ENCODE results near the gene DGCR2.
"Not testable (repeated sequence)": the region's sequence is repeated elsewhere in the genome, so short reads cannot be mapped to it uniquely, and the experiment has no call there.

Gene DGCR2, protein sequence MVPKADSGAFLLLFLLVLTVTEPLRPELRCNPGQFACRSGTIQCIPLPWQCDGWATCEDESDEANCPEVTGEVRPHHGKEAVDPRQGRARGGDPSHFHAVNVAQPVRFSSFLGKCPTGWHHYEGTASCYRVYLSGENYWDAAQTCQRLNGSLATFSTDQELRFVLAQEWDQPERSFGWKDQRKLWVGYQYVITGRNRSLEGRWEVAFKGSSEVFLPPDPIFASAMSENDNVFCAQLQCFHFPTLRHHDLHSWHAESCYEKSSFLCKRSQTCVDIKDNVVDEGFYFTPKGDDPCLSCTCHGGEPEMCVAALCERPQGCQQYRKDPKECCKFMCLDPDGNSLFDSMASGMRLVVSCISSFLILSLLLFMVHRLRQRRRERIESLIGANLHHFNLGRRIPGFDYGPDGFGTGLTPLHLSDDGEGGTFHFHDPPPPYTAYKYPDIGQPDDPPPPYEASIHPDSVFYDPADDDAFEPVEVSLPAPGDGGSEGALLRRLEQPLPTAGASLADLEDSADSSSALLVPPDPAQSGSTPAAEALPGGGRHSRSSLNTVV

DNA sequence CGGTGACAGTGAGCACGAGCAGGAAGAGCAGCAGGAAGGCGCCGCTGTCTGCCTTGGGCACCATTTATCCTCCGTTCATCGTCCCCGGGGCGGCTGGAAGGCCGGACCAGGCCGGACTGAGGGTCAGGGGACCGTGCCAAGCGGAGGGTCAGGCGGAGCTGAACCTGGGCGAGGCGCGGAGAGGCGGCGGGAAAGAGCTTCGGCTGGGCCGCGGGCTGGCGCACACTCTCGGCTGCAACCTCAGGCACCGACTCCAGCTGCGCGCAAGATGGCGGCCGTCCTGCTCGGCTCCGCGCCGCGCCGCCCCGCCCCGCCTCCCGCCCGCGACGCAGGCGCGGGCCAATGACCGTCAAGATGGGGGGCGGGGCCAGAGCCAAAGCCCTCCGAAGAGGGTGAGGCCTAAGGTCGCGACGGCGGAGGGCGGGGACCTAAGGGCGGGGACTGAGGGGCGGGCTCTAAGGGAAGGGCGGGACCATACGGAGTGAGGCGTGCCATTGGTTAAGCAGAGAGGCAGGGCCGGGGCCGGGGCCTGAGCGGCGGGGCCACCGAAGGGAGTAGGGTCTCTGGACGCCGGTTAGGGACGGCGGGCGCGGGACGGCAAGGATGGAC, at the start of gene DGCR2:
TSS of gene DGCR2 (minus strand) at position 270 of the 609 bp plus-strand sequence. CDS start at position 64, 206 bp downstream.
- peak; percentile 96 for DNase-seq

DNA sequence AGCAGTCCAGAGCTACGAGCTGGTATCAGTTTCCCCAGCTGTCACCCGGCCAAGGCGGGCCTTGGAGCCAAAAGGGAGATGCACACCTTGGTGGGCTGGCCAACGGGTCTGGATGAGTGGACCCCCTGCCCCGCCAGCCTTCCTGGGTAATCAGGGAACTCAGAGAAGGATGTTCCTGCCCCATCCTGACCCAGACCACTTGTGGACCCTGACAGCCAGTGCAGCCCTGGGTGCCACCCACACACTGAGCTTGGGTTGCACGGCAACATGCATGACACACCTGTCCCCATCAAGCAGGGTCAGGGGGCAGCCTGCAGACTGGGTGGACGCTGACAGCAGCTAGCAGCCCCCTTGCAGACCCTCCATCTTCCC, 47.7 kb upstream of the DGCR2 start:
- no peak for DNase-seq

DNA sequence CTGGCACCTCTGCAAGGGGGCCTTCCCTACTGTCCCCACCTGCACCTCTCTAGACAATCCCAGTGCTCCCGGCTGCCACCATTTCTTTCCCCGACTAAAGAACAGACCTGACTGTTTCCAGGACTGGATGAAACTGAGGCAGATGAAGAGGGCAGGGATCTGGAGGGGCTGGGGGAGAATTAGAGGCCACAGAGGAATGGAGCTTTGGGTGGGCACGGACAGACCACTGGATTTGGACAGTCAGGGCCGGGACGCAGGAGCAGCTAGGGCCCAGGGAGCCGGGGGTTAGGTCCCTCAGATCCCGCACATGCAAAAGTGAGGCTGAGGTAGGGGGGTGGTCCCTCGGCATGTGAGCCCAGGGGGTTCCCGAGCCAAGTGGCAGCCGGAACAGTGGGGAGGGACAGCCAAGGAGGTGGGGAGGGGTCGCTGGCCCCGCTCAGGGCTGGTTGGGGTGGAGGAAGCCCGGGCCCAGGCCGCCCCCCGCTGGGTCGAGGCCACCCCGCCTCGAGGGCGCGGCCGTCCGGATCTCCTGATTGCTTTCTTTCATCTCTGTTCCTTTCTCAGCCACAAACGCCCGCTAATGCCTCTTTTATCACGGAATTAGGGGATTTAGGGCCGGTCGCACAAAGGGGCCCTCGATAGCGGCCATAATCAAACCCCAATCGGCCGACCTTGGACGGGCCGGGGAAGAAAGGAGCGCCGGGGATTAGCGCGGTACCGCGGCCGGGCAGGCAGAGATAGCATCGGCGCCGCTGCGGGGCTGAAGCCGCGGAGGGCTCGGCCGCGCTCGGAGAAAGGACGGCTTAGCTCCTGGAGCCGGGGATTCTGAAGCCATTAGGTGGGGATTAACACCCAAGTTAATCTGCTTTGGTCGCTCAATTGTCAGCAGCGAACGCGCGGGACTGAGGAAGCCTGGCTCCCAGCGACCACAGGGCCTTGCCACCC, 47.1 kb upstream of the DGCR2 start:
- no peak for DNase-seq

DNA sequence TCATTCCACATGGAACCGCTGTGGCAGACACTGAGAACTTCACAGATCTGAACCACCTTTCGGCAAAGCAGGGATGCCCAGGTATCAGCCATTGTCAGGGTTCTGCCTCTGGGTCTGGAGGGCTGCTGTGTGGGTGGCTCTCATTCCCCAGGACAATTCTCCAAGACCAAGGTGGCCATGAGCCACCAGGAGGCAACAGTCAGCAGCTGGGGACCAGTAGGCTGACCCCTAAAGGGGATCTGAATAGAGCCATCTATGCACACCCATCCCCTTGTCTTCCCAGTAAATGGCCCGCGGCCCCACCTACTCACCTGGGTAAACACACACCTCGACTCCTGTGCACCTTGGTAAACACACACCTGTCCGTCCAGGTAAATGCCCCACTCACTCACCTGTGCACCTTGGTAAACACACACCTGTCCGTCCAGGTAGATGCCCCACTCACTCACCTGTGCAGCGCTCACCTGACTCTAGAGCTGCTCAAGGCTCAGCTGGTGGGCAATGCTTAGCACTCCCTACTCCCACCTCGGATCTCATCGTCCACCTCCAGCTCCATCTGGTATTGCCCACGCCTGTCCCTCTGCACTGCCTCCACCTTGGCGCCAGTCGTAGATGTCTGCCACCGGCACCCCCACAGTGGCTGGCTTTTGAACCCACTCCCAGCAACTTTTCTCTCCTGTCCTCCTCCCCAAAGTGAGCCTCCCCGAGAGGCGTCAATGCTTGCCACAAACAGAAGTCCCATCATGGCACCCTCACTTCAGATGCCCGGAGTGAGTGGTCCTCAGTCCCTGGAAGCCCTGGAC, 46.1 kb upstream of the DGCR2 start:
- no peak for DNase-seq

DNA sequence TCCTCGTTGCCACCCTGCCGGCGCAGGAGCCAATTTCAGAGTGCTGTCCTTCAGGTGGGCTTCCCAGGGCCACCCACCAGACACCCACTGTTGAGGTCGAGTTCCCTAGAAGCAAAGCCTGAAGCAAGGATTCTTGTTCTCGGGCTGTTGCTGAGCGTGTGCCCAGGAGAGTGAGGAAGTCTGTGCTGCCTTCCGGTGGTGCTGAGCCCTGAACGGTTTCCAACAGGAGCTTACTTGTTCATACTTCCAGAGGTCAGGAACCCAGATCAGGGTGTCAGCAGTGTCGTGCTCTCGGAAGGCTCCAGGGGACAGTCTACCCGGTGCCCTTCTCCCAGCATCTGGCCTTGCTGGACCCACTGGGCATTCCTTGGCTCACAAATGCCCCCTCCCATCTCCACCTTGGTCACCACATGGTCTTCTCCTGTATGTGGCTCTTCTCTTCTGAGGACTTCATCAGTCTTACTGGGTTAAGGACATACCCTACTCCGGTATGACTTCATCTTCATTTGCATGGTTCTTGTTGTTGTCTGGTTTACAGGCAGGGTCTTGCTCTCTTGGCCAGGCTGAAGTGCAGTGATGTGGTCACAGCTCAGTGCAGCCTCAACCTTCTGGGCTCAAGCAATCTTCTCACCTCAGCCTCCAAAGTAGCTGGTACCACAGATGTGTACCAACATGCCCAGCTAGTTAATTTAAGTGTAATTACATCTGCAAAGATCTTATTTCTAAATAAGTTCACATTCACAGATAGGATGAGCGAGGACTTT, 45.1 kb upstream of the DGCR2 start:
- DNase-seq: no peak

DNA sequence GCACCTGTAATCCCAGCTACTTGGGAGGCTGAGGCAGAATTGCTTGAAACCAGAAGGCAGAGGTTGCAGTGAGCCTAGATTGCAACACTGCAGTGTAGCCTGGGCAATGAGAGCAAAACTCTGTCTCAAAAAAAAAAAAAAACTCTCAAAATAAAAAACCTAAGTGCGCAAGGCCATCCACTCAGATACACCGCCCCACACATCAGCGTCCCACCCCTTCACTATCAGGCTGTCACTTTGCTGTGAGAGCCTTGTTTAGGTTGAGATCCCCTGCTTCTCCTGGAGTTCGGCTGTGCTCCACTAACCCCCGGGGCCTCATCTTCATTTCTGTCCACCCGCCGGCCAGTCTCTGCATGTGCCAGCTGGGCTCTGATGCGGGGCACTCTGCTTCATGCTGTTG, 44.2 kb upstream of the DGCR2 start:
- no peak for DNase-seq

DNA sequence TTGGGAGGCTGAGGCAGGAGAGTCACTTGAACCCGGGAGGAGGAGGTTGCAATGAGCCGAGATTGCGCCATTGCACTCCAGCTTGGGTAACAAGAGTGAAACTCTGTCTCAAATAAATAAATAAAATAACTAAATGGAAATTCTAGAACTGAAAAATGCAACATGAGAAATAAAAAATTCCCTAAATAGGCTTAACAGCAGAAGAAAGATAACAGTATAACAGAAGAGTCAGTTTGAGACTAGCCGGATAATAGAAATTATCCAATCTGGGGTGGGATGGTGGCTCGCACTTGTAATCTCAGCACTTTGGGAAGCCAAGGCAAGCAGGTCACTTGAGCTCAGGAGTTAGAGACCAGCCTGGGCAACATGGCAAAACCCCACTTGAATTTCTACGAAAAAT, 42.2 kb upstream of the DGCR2 start:
- DNase-seq: no peak

DNA sequence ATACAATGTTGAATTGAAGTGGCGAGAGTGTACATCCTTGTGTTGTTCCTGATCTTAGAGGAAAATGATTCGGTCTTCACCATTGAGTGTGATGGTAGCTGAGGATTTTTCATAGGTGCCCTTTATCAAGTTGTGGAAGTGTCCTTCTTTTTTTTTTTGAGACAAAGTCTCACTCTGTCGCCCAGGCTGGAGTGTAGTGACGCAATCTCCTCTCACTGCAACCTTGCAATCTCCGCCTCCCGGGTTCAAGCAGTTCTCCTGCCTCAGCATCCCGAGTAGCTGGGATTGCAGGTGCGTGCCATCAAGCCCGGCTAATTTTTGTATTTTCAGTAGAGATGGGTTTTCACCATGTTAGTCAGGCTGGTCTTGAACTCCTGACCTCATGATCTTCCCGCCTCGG, 36.4 kb upstream of the DGCR2 start:
- DNase-seq: not testable (repeated sequence)

DNA sequence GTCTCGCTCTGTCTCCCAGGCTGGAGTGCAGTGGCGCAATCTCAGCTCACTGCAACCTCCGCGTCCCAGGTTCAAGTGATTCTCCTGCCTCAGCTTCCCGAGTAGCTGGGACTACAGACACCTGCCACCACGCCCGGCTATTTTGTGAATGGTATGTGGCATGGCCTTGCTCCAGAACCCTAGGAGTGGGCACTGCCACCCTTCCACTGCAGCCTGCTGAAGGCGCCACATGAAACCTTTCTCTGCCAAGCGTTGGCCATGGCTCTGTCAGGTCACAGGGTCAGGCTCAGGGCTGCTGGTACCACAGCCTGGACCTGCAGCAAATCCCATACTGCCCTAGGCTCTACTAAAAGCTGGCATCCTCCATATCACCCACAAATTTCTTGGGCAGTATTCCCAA, 33.9 kb upstream of the DGCR2 start:
- not testable (repeated sequence) for DNase-seq

DNA sequence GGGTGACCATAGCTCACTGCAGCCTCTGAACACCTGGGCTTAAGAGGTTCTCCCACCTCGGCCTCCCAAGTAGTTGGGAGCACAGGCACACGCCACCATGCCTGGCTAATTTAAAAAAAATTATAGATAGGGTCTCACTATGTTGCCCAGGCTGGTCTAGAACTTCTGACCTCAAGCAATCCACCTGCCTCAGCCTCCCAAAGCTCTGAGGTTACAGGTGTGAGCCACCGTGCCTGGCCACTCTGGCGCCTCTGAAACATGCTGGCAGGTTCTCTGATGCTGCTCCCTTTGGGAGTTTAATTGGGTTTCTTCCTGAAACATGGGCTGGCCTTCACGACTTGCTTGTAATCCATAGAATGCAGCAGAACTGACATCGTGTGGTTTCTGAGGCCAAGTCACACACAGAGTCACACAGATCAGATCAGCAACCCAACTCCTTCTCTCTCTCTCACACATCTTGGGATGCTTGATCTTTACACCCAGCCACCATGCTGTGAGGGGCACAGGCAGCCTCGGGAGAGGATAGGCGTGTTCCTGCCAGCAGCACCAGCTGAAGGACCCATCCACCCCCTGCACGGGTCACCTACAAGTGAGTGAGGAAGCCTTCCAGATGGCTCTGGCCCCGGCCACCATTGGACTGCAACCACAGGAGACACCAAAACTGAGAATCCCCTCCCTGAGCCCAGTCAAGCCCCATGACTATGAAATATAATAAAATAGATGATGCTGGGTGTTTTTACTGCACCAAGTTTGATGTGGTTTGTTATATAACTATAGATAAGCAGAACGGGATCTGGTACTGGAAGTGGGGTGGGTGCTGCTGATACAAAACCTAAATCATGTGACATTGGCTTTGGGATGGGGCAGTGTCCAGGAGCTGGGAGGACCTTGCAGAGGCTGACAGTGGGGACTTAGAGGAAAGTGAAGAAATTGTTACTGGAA, 31.0 kb upstream of the DGCR2 start:
- no peak for DNase-seq

DNA sequence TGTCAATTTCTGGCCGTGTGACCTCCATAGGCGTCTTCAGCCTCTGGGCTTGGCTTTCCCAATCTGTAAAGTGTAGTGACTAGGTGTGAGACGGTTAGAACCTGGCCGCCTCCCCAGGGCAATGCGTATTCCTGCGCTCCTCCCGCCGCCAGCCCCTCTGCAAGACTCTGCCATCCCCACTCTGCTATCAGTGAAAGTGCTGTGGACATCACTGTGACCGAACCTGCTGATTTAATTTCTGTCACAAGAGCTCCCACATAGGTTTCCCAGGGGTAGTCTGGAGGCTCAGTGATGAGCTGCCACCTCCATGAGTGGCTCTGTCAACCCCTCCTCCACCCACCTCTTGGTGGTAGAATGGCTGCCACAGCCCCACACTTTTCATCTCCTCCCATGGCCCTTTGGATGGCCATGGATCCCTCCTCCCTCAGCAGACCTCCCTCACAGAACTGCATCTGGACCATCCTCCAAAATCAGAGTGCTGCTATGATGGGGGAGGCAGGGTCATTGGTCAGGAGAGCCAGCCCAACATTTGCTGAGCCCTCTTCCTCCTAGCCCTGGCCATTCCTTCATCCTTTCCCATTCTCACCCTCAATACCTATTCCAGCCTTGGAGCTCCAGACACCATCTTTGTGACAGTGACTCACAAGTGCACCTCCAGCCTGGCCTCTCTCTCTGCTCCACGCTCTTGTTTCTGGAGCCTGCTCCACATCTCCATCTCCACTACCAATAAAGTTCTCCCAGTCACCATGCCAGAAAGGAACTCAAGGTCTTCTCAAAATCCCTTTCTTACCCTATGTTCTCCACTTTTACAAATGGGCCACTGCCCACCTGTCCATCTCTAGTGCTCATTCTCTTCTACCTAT, 29.3 kb upstream of the DGCR2 start:
- no peak for DNase-seq

DNA sequence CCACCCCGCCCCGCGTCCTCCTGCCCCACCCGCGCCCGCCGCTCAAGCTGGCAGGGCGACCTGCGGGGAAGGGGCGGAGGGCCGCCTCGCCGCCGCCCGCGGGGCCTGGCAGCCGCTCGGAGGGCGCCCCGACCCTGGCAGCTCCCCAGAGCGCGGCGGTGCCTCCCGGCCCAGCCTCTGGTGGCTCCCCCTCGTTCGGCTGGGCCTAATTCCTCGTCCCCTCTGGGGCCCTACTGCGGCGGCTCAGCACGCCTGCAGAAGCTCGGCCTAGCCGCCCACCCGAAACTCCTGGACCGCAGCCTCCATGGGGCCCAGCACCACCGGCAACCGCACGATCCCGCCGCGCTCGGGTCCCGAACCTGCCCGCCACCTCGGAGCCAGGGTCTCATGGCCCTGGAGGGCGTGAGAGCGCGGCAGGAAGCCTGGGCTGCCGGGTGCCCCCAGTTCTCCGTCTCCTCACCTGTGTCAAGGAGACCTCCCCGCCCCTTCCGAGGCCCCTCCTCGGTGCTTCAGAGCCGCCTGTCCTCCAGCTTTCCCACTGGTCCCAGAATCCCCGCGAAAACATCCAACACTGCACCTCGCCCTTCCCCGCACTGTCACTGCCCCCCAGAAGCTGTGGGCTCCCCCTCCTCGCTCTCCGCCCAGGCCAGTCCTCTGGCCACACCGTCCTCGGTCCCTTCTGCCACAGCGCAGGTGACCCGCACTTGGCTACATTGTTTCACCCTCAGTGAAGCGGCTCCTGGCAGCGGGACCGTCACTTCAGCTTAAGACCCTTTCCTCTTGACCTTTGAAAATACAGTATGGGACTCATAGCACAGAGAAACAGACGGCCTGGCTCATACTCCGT, 28.5 kb upstream of the DGCR2 start:
- DNase-seq: no peak

DNA sequence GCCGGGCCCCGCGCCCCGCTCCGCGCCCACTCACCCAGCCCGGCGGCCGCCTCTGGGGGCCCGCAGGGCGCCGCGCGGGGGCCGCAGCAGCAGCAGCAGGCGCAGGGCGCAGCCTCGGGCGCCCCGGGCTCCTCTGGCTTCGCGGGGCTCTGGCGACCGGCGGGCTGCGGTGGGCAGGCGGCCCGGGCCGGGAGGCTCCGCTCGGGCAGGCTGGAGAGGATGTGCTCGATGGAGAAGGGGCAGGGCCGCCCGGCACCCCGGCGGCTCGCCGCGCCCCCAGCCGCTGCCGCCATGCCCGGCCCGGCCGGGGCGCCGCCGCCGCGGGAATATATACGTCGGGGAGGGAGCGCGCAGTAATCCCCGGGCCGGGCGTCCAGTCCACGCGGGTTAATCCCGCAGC, 27.8 kb upstream of the DGCR2 start, which contains the start of gene GSC2:
TSS of gene GSC2 (minus strand) at position 302 of the 400 bp plus-strand sequence. CDS start at position 293, 9 bp downstream.
- DNase-seq: no peak

DNA sequence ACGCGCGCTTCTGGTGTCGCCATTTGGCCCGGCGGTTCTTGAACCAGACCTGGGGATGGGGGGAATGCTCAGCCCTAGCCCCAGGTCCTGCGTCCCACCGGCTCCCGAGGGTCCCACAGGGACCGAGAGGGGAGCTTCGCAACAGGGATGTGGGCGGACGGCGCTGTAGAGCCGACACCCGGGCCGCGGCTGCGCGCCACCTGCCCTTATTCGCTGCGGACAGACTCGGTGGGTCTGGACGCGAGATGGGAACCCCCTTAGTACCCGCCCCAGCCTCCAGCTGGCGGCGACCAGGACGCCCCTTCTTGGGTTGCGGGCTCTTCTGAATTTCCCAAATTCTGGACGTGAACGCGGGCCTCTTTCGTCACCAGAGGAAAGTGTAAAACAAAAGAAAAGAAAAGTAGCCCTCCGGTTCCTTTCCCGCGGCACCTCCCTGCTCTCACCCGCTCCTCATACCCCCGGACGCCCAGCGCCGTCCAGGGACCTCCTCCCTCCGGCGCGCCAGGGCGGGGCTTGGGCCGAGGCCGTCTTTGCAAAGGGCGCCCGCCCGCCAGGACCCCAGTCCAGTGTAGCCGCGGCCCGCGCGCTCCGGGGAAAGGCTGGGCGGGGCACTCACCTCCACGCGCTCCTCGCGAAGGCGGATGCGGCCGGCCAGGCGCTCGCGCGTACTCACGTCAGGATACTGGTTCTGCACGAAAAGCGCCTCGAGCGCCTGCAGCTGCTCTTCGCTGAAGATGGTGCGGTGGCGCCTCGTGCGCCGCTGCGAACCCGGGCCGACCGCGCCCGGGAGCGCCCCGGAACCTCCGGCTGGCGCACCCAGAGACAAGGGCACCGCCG, 27.1 kb upstream of the DGCR2 start:
- DNase-seq: peak; percentile 45

DNA sequence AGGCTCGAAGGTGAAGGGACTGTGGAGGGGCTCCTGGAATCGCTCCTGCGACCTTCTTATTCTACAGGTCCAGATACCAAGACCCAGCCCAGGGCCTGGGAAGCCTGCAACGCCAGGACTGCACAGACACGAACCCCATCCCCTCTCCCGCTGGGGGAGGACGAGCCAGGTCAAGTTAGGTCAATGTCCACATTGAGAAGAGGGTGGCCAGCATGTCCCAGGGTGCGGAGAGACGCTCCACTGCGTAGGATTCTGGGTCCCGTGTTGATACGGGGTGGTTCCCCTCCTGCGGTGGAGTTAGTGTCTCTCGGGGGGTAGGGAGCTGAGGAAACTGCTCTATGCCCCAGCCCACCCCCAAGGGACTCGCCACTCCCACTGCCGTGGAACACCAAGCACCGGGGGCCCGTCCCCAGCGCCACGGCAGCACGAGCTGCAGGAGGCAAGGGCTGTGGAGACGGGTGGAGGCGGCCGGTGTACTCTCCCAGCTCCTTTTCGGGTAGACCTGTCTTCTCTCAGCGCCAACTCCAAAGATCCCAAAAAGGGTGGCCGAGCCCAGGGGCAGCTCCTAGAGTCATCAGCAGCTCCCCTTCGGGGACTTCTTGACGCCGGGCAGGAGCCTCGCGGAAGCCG, 26.3 kb upstream of the DGCR2 start:
- no peak for DNase-seq

DNA sequence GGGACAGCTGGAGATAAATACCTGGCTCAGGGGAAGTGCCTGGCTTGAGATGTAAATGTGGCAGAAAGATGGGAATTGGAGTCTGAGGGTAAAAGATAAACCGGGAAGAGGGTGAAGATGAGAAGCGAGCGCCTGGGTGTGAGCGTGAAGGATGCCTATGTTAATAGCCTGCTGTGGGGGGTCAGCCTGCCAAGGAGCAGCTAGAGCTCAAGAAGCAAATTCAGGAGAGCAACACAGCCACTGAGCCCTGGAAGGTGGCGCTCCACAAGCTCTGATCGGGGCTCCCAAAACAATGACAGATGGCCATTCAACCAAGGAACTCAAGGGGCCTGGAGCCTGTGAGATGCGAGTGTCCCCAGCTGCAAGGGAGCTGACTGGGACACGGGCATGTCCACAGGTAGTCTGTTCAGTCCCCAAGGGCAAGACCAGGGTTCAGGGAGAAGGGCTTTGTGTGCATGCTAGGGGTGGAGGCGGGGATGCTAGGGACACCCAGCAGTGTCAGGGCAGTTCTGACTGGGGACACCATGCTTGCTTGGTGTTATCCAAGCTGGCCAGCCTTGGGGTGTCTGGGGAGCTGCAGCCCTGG, 25.1 kb upstream of the DGCR2 start:
- DNase-seq: no peak
